HG02840 (cell line): ENCODE data around the gene IRX2.

Experiments
- ATAC-seq: cut with Tn5 transposase; IDR thresholded peaks from one replicate; pipeline ENCODE4 v1.9.1; 2021; ENCODE audit warnings: mild to moderate bottlenecking, moderate library complexity, moderate number of reproducible peaks; ENCODE audit not compliant: unreplicated experiment, low FRiP score

Gene IRX2

GRCh38 chr5:2756211-2757152 is 5.0 kb upstream of the IRX2 start:
- ATAC-seq: no peak

- no peak for ATAC-seq
Measured at GRCh38 chr5:2755681-2756171, 4.2 kb upstream of the IRX2 start.

DNA sequence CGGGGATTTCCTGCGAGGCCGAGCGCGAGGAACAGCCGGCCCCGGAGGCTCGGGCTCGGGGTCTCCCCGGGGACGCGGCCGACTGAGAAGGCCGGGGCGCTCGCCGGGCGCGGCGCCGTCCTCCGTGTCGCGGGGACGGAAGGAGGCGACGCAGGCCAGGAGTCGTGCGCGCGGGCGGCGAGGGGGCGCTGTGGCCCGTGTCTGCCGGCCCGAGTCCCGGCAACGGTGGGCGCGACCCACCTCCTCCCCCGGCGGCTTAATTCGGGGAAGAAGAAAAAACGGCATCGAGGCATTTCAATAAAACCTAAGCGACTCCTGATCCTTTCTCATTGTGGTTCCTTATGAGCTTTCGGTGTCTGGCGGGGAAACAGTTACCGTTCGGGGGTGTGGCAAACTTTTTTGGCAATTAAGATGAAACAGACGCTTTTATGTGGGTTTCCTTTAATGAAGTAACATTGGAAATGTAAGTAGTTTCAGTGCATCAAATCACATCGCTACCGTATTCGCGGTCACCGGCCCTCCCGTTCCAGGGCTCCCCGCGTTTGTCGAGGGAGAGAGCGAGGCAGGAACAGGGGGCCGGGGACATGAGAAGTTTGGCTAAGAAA is 3.7 kb upstream of the IRX2 start:
- ATAC-seq: no peak

DNA sequence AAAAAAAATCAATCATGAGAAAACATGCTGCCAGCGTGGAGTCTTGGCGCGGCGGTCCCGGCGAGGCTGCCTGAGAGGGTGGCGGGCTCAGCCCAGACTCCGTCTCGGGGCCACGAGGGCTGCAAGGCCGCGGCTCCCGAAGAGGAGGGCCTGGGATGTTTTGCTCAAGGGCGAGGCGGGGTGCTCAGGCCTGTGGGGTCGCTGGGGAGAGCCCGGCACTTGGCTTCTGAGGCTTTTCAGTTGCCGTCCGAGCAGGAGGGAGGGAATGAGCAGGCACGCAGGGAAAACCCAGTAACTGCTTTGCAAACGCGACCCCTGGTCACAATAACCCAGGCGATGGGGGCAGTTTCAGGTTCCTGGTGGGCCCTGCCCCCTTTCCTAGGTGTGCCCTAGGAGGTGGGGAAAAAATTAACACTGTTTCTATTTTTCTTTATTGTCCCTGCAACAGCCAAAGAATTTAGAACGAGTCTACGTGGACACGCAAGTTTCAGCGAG is 3.2 kb upstream of the IRX2 start:
- ATAC-seq: no peak

DNA sequence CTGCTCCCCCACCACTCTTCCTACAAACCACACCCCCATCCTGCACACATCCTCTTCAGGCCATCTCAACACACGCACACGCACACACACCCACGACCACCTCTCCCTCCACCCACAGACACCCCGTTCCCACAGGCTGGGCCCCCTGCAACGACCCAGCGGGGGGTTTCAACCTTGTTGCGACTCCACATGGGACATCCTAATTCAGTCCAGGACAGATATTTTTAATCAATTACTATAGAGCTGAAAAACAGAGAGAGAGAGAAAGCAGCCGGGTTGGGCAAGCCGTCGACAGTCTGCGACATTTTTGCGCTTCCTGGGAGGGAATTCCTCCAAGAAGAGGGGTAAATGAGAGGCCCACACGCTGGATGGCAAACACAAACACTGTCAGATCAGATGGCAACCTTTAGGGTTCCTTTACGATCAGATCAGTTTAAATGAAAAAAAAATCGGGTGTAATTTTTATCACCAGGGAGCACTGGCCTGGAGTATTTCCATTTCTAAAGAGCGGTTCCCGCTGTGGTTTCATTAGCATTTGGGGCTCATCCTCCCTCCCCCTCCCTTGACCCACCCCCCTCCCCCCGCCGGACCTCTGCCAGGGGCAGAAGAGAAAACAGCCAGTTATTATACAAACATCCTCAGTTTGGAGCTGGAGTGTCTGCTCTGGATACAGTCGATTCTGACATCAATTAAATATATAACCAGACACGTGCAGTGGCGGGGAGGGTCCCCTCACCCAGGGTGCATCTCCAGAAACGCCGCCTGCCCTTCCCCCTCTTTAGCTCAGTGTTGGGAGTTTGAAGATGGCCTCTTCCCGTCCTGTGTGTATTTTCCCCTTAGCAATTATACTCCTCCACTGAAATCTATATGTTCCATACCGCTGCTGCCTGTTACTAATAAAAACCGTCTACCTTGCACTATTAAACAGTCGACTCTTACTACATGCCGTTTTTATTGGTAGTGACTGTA is 2.3 kb upstream of the IRX2 start:
- ATAC-seq: no peak

DNA sequence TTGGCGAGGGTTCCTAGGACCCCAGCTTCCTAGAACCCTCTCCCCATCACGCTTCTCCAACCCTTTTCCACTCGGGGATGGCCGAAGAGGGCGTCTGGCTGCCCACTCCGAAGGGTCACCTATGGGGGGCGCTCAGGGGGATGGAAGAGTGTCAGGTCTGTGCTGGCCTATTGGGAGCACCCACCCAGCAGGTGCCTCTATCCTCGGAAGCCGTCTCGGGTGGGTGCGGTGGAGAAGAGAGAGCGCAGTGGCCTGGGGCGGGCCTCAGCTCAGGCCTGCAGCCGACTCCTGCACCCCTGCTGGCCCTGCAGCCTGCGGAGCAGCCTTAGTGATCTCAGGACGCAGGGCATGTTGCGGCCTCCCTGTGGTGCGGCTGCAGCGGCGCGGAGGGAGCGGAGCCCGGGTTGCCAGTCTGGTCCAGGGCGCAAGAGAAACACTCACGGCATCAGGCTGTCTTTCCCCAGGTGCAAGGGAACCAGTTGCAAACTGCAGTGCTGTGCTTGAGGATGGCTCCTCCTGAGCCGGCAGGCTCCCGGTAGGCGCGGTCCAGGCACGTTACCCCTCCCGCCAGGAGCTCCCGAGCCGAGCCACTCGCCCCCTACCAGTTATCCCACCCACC is 1.5 kb upstream of the IRX2 start:
- no peak for ATAC-seq

DNA sequence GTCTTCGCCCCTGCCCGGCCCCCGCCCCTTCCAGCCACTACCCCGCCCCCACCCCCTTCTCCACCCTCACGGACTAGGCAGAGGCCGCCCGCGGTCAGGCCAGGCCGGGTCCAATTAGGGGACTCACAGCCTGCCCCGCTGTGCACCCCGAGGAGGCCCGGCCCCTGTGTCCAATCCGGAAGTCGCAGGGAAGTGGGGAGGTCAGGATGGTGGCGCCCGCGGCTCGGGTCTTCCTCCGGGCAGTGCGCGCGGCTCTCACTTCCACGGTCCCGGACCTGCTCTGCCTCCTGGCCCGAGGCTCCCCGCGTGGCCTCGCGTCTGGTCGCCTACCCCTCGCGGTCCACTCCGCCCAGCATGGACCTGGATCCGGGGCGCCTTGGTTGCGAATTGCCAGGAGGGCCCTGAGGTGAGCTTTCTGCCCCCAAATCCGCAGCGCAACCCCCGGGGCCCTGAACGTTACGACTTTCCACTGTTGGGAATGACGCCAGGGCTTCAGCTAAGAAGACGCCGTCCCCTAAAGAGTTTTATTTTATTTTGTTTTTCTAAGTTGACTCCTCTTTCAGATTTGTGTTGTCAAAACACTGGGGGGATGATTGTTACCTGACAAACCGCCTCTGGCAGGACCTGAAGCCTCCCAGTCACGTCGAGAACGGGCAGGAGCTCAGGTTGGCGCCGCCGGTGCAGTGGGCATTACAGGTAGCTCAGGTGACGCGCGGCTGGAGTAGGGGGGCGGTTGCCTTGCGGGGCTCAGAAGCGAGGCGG is 763 bp upstream of the IRX2 start:
- no peak for ATAC-seq

DNA sequence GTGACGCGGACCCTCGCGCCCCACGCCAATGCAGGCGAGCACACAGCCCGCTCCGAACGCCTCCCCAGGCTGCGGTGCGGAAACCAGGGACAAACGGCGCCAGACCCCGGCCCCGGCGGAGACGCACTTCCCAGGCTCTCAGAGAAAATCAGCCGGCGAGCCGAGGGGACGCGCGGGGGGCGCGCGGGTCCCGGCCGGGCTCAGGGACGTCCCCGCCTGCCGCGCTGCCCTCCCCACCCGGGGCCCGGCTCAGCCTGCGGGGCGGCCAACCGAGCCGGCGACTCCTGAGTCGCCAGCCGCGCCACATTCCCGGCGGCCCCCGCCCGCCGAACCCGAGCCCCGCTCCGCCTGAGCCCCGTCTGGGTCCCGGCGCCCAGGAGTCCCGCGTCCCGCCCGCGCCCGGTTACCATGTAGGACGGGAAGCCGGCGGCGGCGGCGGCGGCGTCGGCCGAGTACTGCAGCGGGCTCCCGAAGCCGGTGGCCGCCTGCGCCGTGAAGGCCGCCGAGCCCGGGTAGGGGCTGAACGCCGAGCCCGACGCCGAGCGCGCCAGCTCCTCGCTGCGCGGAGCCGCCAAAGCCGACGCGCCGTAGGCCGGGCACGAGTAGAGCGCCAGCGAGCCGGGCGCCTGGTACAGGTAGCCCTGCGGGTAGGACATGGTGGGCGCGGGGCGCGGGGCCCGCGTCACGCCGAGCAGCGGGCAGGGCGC is 566 bp downstream of the IRX2 start:
- no peak for ATAC-seq

GRCh38 chr5:2750026-2750757 is 1.3 kb downstream of the IRX2 start:
- no peak for ATAC-seq

GRCh38 chr5:2749514-2750025 is 1.9 kb downstream of the IRX2 start:
- no peak for ATAC-seq

DNA sequence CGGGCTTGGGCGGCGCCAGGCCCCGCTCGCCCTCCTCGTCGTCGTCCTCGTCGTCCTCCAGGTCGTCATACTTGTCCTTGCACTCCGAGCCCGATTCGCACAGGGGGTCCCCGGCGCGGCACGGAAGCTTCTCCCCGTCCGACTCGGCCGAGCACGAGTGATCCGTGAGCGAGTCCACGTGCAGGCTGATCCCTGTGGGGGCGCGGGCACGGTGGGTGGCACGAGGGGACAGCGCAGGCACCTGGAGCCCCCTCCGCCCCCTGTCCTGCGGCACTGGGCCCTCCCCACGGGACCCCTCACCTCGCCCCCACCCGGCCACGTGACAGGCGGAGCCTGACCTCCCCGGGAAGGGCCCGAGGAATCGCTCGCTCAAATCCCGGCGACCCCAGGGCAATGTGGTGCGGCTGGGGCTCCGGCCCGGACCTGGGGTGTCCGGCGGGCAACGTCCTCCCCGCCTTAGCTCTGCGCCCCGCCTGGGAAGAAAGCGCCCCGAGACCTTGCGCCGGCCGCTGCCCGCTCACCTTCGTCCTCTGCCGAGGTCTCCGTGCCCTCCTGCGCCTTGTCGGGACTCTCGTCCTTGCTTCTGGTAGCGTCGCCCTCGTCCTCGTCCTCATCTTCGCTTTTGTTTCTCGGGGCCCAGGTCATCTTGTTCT is 2.5 kb downstream of the IRX2 start:
- no peak for ATAC-seq

DNA sequence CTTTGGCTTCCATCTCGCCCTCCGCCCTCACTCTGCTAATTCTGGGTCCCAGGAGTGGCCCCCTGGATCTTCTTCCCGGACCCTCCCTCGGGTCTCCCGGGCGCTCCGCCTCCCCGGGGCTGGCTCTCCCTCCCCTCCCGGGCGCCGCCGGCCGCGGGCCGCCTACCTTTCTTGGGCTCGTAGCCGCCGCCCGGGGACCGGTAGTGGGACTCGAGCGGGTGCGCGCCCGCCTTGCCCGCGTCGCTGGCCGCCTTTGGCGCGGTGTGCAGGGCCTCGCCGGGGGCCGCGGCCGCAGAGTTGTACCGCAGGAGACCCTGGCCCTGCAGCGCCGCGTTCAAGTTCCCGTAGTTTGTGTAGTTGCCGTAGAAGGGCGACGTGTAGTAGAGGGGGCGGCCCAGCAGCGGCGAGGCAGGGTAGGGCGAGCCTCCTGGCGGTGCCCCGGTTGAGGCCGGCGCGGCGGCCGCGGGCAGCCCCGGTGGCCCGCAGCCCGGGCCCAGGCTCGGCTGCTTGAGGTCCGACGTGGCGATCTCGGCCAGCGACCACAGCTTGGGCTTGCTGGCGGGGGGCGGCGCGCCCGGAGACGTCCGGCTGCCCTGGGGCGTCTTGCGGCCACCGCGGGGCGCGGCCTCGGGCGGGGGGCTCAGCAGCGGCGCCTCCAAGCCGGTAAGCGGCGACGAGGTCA is 3.2 kb downstream of the IRX2 start:
- ATAC-seq: no peak

GRCh38 chr5:2747363-2748162 is 3.9 kb downstream of the IRX2 start:
- ATAC-seq: no peak

DNA sequence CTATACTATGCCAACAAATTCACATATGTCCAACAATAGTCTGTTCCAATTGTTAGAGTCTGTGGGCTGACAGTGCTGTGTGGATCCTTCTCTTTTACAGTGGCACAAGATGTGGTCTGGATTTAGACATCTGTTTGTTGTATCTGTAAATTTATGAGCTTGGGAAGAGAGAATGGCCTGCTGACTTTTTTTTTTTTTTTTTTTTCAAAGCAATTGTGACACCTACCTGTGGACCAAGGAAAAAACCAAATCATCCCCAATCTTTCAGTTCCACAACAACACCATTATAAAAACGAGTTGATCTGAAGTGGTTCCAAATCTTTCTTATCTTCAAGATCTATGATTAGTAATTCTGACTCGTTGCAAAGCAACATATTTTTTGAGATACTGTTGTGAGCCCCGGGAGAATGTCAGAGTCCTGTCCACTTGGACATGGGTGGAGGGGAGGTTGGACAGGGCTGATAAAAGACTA is 4.9 kb downstream of the IRX2 start:
- ATAC-seq: no peak

DNA sequence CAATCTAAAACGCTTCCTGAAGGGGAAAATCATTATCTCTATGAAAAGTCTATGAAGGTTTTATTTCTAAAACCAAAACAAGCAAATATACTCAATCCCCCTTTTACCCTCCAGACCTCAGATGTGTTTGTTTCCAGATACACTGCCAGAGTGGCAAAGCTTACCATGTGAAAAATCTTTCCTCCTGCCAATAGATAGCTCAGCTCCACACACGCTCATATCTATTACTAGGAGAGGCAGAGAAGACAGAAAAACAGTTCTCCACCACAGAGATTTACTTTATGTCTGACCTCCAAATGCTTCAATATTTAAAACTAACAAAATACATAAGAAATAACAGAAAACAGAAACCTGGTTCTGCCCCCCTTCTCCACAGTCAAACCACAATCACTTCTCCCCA is 7.0 kb downstream of the IRX2 start:
- no peak for ATAC-seq
